ENCODE data around the gene FNIP1. TPM values are rescaled to one million over a fixed set of nuclear protein-coding genes. Genes with fewer than 3 reads are reported as not detected.

The FNIP1 gene
- total and polyA plus RNA-seq, 2 experiments from 2014 or later = 8.2 to 27.9 TPM

DNA sequence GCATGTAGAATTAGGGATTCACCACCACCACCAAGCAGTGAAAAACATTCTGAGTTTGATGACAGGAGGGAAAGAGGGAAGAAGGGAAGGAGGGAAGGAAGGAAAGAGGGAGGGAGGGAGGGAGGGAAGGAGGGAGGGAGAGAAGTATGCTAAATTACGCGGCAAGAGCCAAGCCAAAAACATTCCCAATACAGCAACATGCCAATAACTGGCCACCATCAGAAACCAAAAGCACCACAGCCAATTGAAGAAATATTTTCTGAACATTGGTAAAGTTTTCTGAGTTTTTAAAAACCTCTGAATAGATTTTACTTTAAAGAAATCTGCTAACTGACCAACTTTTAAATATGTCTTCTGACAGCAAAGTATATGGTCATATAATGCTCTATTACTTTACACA, 36.0 kb downstream of the FNIP1 start:
- Histone ChIP-seq H3K4me2 (no peak overlapping the region), H3K4me1 (ENCODE audit: insufficient read depth) (0 out of 2 replicates have a peak, but pooled peaks cover 9% of the 10 kb centered on the region), H3K36me3 (ENCODE audit: insufficient read depth) (no peaks in the 10 kb centered on the region), H3K79me2 (replicated peaks; ENCODE audit: insufficient read depth) (peaks cover 90% of the 10 kb centered on the region), H3K27me3 (ENCODE audit: insufficient read depth) (no peaks in the 10 kb centered on the region), H3K4me3 (no peak overlapping the region), H3K9me2 (ENCODE audit: insufficient read depth) (no peaks in the 10 kb centered on the region), H3K27ac (ENCODE audit: low read depth) (no peak overlapping the region), H2AFZ (no peak overlapping the region), H3F3A (replicated peaks; ENCODE audit: low read depth) (no peaks in the 10 kb centered on the region), H4K20me1 (replicated peaks; ENCODE audit: insufficient read depth) (peaks cover 20% of the 10 kb centered on the region)
- TF ChIP-seq JUNB (IDR thresholded peaks at IDR 0.05; ENCODE audit: unreplicated experiment) (no peak), ZNF331 (CRISPR knock-in tag; IDR thresholded peaks at IDR 0.05; ENCODE audit: low read depth) (no peak), CREB1 (CRISPR knock-in tag; IDR thresholded peaks at IDR 0.05; ENCODE audit: low read depth) (no peak), ZNF462 (CRISPR knock-in tag; IDR thresholded peaks at IDR 0.05) (no peak), EZH2 (IDR thresholded peaks at IDR 0.05; ENCODE audit: low read depth, unreplicated experiment) (no peak), NANOG (IDR thresholded peaks at IDR 0.05; ENCODE audit: borderline replicate concordance) (no peak), REST (IDR thresholded peaks at IDR 0.05; ENCODE audit: unreplicated experiment) (no peak), STAT1 (IDR thresholded peaks at IDR 0.05; ENCODE audit: unreplicated experiment) (no peak), POLR2AphosphoS5 (IDR thresholded peaks at IDR 0.05; ENCODE audit: low read depth) (no peak), EZH2phosphoT487 (IDR thresholded peaks at IDR 0.05; ENCODE audit: unreplicated experiment) (no peak), ZNF114 (CRISPR knock-in tag; IDR thresholded peaks at IDR 0.05) (no peak)
- TF ChIP-seq, protein P1, sequence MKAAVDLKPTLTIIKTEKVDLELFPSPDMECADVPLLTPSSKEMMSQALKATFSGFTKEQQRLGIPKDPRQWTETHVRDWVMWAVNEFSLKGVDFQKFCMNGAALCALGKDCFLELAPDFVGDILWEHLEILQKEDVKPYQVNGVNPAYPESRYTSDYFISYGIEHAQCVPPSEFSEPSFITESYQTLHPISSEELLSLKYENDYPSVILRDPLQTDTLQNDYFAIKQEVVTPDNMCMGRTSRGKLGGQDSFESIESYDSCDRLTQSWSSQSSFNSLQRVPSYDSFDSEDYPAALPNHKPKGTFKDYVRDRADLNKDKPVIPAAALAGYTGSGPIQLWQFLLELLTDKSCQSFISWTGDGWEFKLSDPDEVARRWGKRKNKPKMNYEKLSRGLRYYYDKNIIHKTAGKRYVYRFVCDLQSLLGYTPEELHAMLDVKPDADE (IDR thresholded peaks at IDR 0.05) = no peak
- TF ChIP-seq, protein P2, sequence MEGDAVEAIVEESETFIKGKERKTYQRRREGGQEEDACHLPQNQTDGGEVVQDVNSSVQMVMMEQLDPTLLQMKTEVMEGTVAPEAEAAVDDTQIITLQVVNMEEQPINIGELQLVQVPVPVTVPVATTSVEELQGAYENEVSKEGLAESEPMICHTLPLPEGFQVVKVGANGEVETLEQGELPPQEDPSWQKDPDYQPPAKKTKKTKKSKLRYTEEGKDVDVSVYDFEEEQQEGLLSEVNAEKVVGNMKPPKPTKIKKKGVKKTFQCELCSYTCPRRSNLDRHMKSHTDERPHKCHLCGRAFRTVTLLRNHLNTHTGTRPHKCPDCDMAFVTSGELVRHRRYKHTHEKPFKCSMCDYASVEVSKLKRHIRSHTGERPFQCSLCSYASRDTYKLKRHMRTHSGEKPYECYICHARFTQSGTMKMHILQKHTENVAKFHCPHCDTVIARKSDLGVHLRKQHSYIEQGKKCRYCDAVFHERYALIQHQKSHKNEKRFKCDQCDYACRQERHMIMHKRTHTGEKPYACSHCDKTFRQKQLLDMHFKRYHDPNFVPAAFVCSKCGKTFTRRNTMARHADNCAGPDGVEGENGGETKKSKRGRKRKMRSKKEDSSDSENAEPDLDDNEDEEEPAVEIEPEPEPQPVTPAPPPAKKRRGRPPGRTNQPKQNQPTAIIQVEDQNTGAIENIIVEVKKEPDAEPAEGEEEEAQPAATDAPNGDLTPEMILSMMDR (conservative IDR thresholded peaks at IDR 0.05; ENCODE audit: low read depth in 2 of 2) = no peak
- H3K9me3 Mint-ChIP-seq = peaks cover 3% of the 10 kb centered on the region; the same call in 1 of the 3 replicates
- no peak for DNase-seq (ENCODE audit: low spot score)
- no peaks in the 10 kb centered on the region for H3K27me3 Mint-ChIP-seq (ENCODE audit: insufficient read depth, low read depth, poor library complexity)
- no peak overlapping the region for H3K4me3 Mint-ChIP-seq
- H3K27ac Mint-ChIP-seq = no peak overlapping the region
- H3K36me3 Mint-ChIP-seq (ENCODE audit: low read depth) = peaks cover 18% of the 10 kb centered on the region; the same call in 2 of the 3 replicates
- no peak for ATAC-seq
- peaks cover 4% of the 10 kb centered on the region; the same call in 2 of the 3 replicates for H3K4me1 Mint-ChIP-seq

All from GM23338 (cell line).